Spleen (tissue), 11 donors: Measurements from ENCODE around the gene PTBP1. TPM values are rescaled to one million over a fixed set of nuclear protein-coding genes. Genes with fewer than 3 reads are reported as not detected.

Experiments used
- DNase-seq: peaks from one replicate; pipeline ENCODE4 v3.0.0-alpha.2; 2020
- H3K27ac ChIP-seq, 8 donors: fragments of 200-600 bp; sonication (generic) in 7 of 8; 1 replicate in 4 of 8; 2 replicates in 4 of 8; pipeline versions ENCODE4 v1.5.0 to v1.8.0; 2016 to 2021; ENCODE audit warnings: inconsistent platforms in 4 of 8, mild to moderate bottlenecking in 4 of 8, moderate library complexity in 1 of 8
- H3K27me3 ChIP-seq, 7 donors: fragments of 200-600 bp; sonication (generic) in 6 of 7; replicated peaks in 1 of 7; 1 replicate in 4 of 7; 2 replicates in 3 of 7; pipeline versions ENCODE4 v1.5.0 to v1.8.0; 2016 to 2021; ENCODE audit warnings: inconsistent platforms in 3 of 7, mild to moderate bottlenecking in 1 of 7
- H3K36me3 ChIP-seq, 6 donors: fragments of 200-600 bp; sonication (generic) in 5 of 6; 1 replicate in 4 of 6; 2 replicates in 2 of 6; pipeline versions ENCODE4 v1.5.0 to v1.8.0; 2016 to 2021; ENCODE audit warnings: inconsistent platforms in 2 of 6
- H3K4me1 ChIP-seq, 6 donors: fragments of 200-600 bp; sonication (generic) in 5 of 6; 1 replicate in 3 of 6; 2 replicates in 3 of 6; pipeline versions ENCODE4 v1.5.0 to v1.8.0; 2016 to 2021; ENCODE audit warnings: inconsistent platforms in 3 of 6
- H3K4me3 ChIP-seq, 8 donors: fragments of 200-600 bp; sonication (generic) in 7 of 8; 1 replicate in 4 of 8; 2 replicates in 4 of 8; pipeline versions ENCODE4 v1.5.0 to v1.8.0; 2016 to 2021; ENCODE audit warnings: inconsistent platforms in 4 of 8, mild to moderate bottlenecking in 4 of 8, moderate library complexity in 2 of 8
- H3K9me3 ChIP-seq, 8 donors: fragments of 200-600 bp; sonication (generic) in 7 of 8; 1 replicate in 4 of 8; 2 replicates in 4 of 8; pipeline versions ENCODE4 v1.5.0 to v1.8.0; 2016 to 2021; ENCODE audit warnings: inconsistent platforms in 4 of 8
- POLR2A ChIP-seq, 3 donors: fragments of 450-650 bp; IDR thresholded peaks; one replicate each; pipeline ENCODE4 v1.5.1; 2017; ENCODE audit warnings: antibody characterized with exemption in 3 of 3, mild to moderate bottlenecking in 1 of 3
- POLR2AphosphoS5 ChIP-seq, 3 donors: sonication (generic); formaldehyde crosslinking; IDR thresholded peaks; one replicate each; pipeline ENCODE4 v1.5.1; 2017; ENCODE audit warnings: antibody characterized with exemption in 3 of 3
- WGBS, 5 donors: extraction: QIAGEN DNeasy Blood & Tissue Kit in 3 of 5; methylation state at CpG; one replicate each; pipeline versions ENCODE4 v1.1.5 to v1.1.7; 2013 to 2018; 5-methylcytosine and 5-hydroxymethylcytosine counted together
- intact Hi-C: fragments of 100-400 bp; cut with DNase I; formaldehyde crosslinking; loops from one replicate; pipeline ENCODE4 v1.15.0; 2023; ENCODE audit warnings: low total_unique reads
- polyA plus RNA-seq, 3 donors: library from polyadenylated mRNA; stranded (reverse); fragments of 200-250 nt; gene quantifications; one replicate each; pipeline ENCODE4 v1.2.1, GENCODE V29; 2013
- total RNA-seq, 7 donors: library from RNA; depleted of rRNA in 3 of 7; stranded (reverse); fragments of >200 nt in 3 of 7; fragmentation: NEBNext Ultra II Directional in 4 of 7; extraction: Animal tissue kit (Norgen Biotek cat#: 25700) in 4 of 7; gene quantifications; one replicate each; pipeline versions ENCODE4 v1.1.0 to v1.2.1, GENCODE V29; 2016 to 2021
- TF ChIP-seq, protein P1 (sequence below), 11 experiments: fragments of 200-600 bp in 7 of 11; fragments of 450-650 bp in 4 of 11; sonication (generic) in 4 of 11; IDR thresholded peaks in 8 of 11; conservative IDR thresholded peaks in 3 of 11; 1 replicate in 7 of 11; 2 replicates in 4 of 11; pipeline versions ENCODE4 v1.4.0 to v1.8.0; 2016 to 2021; ENCODE audit warnings: antibody characterized with exemption in 11 of 11, inconsistent platforms in 4 of 11, mild to moderate bottlenecking in 1 of 11
- donor health status: healthy with polysubstance abuse.
- donor health status: DM: no; HTN: no; CAD: no; lungs with moderate emphysema.
- donor health status: DM: no; HTN: no; CAD: no.
- donor health status: Bipolar disorder and iron deficiency.
- donor health status: healthy.
- donor health status: DM: no; HTN: no; CAD: no.
- donor health status: DM: yes; HTN: yes; CAD: no.

The PTBP1 gene
- total and polyA plus RNA-seq, 10 donors, result 89.9 to 305 (median 176) TPM

DNA sequence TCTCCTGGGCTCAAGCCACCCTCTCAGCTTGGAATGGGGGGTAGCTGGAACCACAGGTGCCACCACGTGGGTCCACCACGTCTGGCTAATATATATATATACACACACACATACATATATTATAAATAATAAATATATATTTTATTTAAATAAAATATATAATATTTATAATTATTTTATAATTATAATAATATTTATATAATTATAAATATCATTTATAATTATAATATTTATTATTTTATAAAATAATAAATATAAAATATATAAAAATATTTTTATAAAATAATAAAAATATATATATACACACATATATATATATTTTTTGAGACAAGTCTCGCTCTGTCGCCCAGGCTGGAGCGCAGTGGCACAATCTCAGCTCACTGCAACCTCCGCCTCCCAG is 57.3 kb downstream of the PTBP1 start:
- DNase-seq, result no peak
- Histone ChIP-seq H3K27me3 (peaks cover 0 to 78% (median 29%) of the 10 kb centered on the region in 7 donors), H3K4me1 (peaks cover 0 to 55% (median 24%) of the 10 kb centered on the region in 6 donors), H3K9me3 (no peaks in the 10 kb centered on the region), H3K27ac (no peak overlapping the region), H3K4me3 (no peak overlapping the region), H3K36me3 (no peaks in the 10 kb centered on the region)
- TF ChIP-seq, protein P1, sequence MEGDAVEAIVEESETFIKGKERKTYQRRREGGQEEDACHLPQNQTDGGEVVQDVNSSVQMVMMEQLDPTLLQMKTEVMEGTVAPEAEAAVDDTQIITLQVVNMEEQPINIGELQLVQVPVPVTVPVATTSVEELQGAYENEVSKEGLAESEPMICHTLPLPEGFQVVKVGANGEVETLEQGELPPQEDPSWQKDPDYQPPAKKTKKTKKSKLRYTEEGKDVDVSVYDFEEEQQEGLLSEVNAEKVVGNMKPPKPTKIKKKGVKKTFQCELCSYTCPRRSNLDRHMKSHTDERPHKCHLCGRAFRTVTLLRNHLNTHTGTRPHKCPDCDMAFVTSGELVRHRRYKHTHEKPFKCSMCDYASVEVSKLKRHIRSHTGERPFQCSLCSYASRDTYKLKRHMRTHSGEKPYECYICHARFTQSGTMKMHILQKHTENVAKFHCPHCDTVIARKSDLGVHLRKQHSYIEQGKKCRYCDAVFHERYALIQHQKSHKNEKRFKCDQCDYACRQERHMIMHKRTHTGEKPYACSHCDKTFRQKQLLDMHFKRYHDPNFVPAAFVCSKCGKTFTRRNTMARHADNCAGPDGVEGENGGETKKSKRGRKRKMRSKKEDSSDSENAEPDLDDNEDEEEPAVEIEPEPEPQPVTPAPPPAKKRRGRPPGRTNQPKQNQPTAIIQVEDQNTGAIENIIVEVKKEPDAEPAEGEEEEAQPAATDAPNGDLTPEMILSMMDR (IDR thresholded peaks at IDR 0.05 in 8 of 11, conservative IDR thresholded peaks at IDR 0.05 in 3 of 11), result no peak
- TF ChIP-seq POLR2A (IDR thresholded peaks at IDR 0.05), result no peak
- no peak for TF ChIP-seq POLR2AphosphoS5 (IDR thresholded peaks at IDR 0.05)
- WGBS, 5 donors, result 60 to 74% (median 68%) methylated on average over 6 of the region's 6 CpGs
- intact Hi-C loops, result loop anchor here (10.0 kb wide), 1 partner anchor 80 kb away; no protein-coding TSS in a partner anchor

DNA sequence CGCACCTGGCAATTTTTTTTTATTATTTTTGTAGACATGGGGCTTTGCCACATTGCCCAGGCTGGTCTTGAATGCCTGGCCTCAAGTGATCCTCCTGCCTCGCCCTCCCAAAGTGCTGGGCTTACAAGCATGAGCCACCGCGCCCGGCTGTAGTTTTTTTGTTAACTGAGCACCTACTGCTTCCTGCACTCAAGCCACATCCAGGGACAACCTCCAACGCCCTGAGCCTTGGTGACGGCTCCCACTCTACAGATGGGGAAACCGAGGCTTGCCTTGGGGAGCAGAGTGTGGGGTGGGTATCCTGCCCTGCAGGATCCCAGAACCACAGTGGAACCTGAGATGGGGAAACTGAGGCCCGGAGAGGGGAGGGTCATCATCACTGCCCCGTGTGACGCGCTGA is 57.9 kb downstream of the PTBP1 start:
- Histone ChIP-seq H3K9me3 (no peaks in the 10 kb centered on the region), H3K4me1 (peaks cover 0 to 59% (median 29%) of the 10 kb centered on the region in 6 donors), H3K36me3 (no peaks in the 10 kb centered on the region), H3K4me3 (no peak overlapping the region), H3K27me3 (peaks cover 0 to 78% (median 32%) of the 10 kb centered on the region in 7 donors), H3K27ac (no peak overlapping the region)
- DNase-seq, result no peak
- TF ChIP-seq POLR2AphosphoS5 (IDR thresholded peaks at IDR 0.05) (no peak), POLR2A (IDR thresholded peaks at IDR 0.05) (no peak)
- TF ChIP-seq, protein P1 (IDR thresholded peaks at IDR 0.05 in 8 of 11, conservative IDR thresholded peaks at IDR 0.05 in 3 of 11), result no peak
- intact Hi-C loops, result loop anchor here (10.0 kb wide), 1 partner anchor 80 kb away; no protein-coding TSS in a partner anchor
- WGBS, 5 donors, result 76 to 90% (median 82%) methylated on average over 9 to 12 of the region's 12 CpGs

DNA sequence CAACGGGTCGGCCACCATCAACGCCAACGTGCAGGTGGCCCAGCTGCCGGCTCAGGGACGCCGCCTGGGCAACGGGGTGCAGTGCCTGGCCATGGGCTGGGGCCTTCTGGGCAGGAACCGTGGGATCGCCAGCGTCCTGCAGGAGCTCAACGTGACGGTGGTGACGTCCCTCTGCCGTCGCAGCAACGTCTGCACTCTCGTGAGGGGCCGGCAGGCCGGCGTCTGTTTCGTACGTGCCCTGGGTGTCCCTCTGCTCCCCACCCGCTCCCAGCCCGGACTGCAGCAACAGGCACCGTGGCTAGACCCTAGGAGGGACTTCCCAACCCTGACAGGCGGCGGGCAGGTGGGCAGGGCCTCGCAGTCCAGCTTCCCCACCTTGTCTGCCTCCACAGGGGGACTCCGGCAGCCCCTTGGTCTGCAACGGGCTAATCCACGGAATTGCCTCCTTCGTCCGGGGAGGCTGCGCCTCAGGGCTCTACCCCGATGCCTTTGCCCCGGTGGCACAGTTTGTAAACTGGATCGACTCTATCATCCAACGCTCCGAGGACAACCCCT is 58.4 kb downstream of the PTBP1 start:
- no peak overlapping the region for H3K4me3 ChIP-seq
- peaks cover 0 to 78% (median 37%) of the 10 kb centered on the region in 7 donors for H3K27me3 ChIP-seq
- H3K36me3 ChIP-seq, result no peaks in the 10 kb centered on the region
- no peak for TF ChIP-seq POLR2A (IDR thresholded peaks at IDR 0.05)
- TF ChIP-seq, protein P1 (IDR thresholded peaks at IDR 0.05 in 8 of 11, conservative IDR thresholded peaks at IDR 0.05 in 3 of 11), result no peak
- no peak for TF ChIP-seq POLR2AphosphoS5 (IDR thresholded peaks at IDR 0.05)
- WGBS, 5 donors, result 62 to 83% (median 76%) methylated on average over 9 to 40 of the region's 40 CpGs
- H3K9me3 ChIP-seq, result no peaks in the 10 kb centered on the region
- intact Hi-C loops, result loop anchor here (10.0 kb wide), 1 partner anchor 81 kb away; no protein-coding TSS in a partner anchor
- no peak overlapping the region for H3K27ac ChIP-seq
- DNase-seq, result no peak
- peaks cover 0 to 59% (median 30%) of the 10 kb centered on the region in 6 donors for H3K4me1 ChIP-seq

DNA sequence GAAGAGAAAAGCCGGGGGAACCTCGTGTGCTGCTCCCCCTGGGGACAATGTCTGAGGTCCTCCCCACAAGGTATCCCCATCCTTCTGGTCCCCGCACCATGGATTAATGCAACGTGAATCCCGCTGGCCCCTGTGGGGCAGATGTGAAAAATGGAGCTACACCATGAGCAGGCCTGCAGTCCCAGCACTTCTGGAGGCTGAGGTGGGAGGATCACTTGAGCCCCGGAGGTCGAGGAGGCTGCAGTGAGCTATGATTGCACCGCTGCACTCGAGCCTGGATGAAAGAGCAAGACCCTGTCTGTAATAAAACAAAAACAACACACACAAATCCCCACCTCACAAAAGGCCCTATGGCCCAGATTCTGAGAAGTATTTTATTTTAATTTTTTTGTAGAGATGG is 61.0 kb downstream of the PTBP1 start:
- peak overlapping the region in 1 of 8 donors; percentile 73 for H3K27ac ChIP-seq
- intact Hi-C loops, result loop anchor here (10.0 kb wide), 1 partner anchor 83 kb away; no protein-coding TSS in a partner anchor
- no peaks in the 10 kb centered on the region for H3K36me3 ChIP-seq
- H3K9me3 ChIP-seq, result no peaks in the 10 kb centered on the region
- peaks cover 7 to 57% (median 38%) of the 10 kb centered on the region in 6 donors for H3K4me1 ChIP-seq
- no peak overlapping the region for H3K4me3 ChIP-seq
- H3K27me3 ChIP-seq, result peaks cover 0 to 78% (median 21%) of the 10 kb centered on the region in 7 donors
- TF ChIP-seq POLR2A (IDR thresholded peaks at IDR 0.05) (no peak), POLR2AphosphoS5 (IDR thresholded peaks at IDR 0.05) (no peak)
- TF ChIP-seq, protein P1 (IDR thresholded peaks at IDR 0.05 in 8 of 11, conservative IDR thresholded peaks at IDR 0.05 in 3 of 11), result no peak
- 76 to 81% (median 79%) methylated on average over 9 of the region's 9 CpGs for WGBS, 5 donors
- DNase-seq, result no peak
